ENCODE measurements around the gene ZNG1F.
A peak's percentile ranks its signal among the peaks of the same experiment; 100 is the strongest.
"Not testable (repeated sequence)": the region's sequence is repeated elsewhere in the genome, so short reads cannot be mapped to it uniquely, and the experiment has no call there.

Gene ZNG1F

GRCh38 chr9:41189217-41189616 is at the start of gene ZNG1F:
Gene ZNG1F, minus strand, starts transcription at chr9:41189317. Its CDS starts 59 bp downstream, at chr9:41189258.
- DNase-seq (ENCODE audit: low spot score): not testable (repeated sequence)

DNA sequence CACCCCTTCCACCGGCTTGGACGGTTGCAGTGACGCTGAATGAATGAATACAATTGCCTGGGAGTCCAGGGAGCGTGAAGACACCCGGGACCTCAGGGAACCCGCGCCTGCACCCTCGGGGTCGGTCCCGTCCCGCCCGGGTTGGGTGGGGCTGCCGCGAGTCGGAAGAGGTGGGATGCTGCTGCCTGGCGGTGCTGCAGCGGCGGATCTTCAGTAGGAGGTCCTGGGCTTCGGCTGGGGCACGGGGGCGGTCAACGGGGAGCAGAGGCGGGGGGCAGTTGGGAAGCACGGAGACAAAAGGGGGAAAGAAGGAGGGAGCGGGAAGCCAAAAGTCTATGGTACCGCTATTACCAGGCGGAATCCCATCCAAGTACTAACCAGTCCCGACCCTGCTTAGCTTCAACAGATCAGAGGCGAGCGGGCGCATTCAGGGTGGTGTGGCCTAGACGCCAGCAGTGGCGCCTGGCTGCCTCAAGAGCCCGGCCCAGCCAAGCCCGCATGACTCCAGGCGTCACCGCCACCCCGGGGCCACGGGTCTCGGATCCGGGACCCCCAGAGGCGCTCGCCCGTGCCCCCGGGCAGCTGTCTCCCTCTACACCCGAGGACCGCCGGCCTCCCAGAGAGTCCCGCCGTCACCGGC is 48.1 kb upstream of the ZNG1F start:
- DNase-seq (ENCODE audit: low spot score): peak; percentile 11

GRCh38 chr9:41236486-41237109 is 47.5 kb upstream of the ZNG1F start:
- DNase-seq (ENCODE audit: low spot score): not testable (repeated sequence)

DNA sequence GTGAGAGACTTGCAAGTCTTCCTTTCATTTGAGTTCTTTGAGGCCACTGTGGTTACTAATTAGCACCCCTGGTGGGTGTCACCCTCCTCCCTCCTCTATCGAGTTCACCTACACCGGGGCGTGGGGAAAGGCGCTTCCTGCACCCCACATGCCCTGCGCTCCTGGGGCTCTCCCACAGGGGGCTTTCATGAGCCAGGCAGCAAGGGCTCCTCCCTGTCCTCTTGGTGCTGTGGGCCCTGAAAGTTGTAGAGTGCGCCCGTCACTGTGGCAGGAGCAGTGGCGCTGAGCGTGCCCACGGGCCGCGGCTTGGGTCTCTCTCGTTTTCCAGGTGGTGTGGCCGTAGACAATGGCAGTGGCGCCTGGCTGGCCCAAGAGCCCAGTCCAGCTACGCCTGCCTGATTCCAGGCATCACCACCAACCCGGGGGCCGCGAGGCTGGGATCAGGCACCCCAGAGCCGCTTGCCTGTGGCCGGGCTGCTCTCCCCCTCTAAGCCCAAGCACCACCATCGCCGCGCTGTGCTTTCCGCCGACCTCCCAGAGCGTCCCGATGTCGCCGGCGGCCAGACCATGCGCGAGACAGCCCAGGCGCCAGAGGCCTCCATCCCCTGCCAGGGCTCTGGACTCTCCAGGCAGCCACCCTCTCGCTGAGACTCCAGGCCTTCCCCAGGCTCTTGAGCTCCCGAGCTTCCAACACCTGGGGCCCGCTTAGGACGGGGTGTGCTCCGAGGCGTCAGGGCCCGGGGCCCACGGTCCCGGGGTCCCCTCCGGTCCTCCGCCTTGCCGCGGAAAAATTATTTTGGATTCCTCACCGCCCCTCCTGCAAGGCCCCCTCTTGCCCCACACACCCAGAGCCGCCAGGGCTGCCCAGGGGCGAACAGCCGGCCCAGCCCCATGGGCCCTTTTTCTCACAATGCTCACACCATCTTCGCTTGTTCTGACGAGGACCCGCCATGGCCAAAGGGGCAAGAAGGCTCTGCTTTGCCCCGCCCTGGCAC is 46.0 kb upstream of the ZNG1F start:
- DNase-seq (ENCODE audit: low spot score): peak; percentile 4

GRCh38 chr9:41234221-41234620 is 45.1 kb upstream of the ZNG1F start:
- DNase-seq (ENCODE audit: low spot score): not testable (repeated sequence)

DNA sequence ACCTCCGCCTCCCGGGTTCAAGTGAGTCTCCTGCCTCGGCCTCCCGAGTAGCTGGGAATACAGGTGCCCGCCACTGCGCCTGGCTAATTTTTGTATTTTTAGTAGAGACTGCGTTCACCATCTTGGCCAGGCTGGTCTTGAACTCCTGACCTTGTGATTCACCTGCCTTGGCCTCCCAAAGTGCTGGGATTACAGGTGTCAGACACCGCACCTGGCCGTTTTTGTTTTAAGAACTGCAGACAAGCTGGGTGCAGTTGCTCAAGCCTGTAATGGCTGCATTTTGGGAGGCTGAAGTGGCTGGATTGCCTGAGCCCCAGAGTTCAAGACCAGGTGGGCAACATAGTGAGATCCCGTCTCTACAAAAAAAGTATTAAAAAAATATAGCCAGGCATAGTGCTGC is 43.2 kb upstream of the ZNG1F start:
- not testable (repeated sequence) for DNase-seq (ENCODE audit: low spot score)

- peak; percentile 21 for DNase-seq (ENCODE audit: low spot score)
Measured at GRCh38 chr9:41230418-41230817, 41.3 kb upstream of the ZNG1F start.

GRCh38 chr9:41229408-41230401 is 40.6 kb upstream of the ZNG1F start:
- DNase-seq (ENCODE audit: low spot score): peak; percentile 20

- DNase-seq (ENCODE audit: low spot score): not testable (repeated sequence)
Measured at GRCh38 chr9:41219831-41220230, 30.7 kb upstream of the ZNG1F start.

GRCh38 chr9:41188439-41188838 is 678 bp downstream of the ZNG1F start:
- DNase-seq (ENCODE audit: low spot score): not testable (repeated sequence)

- DNase-seq (ENCODE audit: low spot score): not testable (repeated sequence)
Measured at GRCh38 chr9:41174994-41175393, 14.1 kb downstream of the ZNG1F start.

GRCh38 chr9:41150116-41150515 is 39.0 kb downstream of the ZNG1F start:
- not testable (repeated sequence) for DNase-seq (ENCODE audit: low spot score)

GRCh38 chr9:41141878-41142277 is 47.2 kb downstream of the ZNG1F start:
- DNase-seq (ENCODE audit: low spot score): not testable (repeated sequence)

- DNase-seq (ENCODE audit: low spot score): not testable (repeated sequence)
Measured at GRCh38 chr9:41128581-41128980, 60.5 kb downstream of the ZNG1F start, which contains the start of gene FOXD4L6. Gene FOXD4L6, minus strand, starts transcription at chr9:41128681. Its CDS starts 298 bp downstream, at chr9:41128383.

DNA sequence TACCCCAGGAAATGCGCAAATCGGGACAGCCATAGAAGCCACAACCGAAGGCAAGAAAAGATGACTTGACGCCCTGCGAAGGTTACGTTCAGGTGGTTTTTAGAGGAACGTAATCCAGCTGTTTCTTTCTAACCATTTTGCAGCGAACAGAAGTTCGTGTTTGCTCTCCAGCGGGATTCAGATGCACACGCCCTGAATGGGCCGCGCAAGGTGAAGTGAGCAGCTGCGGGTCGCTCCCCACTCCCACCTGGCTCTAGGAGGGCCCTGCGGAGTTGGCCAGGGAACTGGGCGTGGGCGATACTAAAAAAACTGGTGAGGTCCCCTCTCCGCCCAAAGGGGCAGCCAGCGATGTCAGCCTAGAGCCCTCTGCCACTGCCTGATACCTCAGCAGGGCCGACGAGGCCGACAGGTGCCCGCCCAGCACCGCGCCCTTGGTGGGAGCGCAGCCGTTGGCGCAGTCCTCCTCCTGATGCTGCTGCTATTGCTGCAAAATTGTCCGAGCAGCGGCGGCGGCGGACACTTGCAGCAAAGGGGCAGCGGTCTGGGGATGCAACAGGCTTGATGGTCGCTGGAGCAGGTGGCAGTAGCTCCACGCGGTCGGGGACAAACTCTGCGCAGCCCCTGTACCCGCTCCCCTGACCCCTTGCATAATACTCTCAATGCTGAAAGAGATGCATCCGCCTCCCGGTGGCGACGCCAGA is 62.2 kb downstream of the ZNG1F start:
- not testable (repeated sequence) for DNase-seq (ENCODE audit: low spot score)

DNA sequence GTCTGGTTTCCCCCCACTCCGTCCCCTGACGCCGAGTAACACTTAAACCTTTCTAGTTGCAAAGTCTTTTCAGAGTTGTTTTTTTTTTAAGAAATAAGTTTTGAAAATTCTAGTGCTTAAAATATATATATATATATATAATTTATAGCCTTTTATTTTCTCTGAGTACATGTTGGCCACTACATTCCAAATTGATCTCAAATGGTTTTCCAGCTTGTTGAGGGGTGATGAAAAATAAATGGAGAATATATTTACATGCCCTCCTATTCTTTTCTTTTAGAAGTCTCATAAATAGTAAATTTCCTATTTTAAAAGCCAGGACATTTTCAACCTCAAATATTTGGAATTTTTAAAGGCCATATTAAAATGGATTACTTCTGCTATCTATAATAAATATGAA is 63.2 kb downstream of the ZNG1F start:
- DNase-seq (ENCODE audit: low spot score): not testable (repeated sequence)

GRCh38 chr9:41125109-41125658 is 63.9 kb downstream of the ZNG1F start:
- DNase-seq (ENCODE audit: low spot score): not testable (repeated sequence)

DNA sequence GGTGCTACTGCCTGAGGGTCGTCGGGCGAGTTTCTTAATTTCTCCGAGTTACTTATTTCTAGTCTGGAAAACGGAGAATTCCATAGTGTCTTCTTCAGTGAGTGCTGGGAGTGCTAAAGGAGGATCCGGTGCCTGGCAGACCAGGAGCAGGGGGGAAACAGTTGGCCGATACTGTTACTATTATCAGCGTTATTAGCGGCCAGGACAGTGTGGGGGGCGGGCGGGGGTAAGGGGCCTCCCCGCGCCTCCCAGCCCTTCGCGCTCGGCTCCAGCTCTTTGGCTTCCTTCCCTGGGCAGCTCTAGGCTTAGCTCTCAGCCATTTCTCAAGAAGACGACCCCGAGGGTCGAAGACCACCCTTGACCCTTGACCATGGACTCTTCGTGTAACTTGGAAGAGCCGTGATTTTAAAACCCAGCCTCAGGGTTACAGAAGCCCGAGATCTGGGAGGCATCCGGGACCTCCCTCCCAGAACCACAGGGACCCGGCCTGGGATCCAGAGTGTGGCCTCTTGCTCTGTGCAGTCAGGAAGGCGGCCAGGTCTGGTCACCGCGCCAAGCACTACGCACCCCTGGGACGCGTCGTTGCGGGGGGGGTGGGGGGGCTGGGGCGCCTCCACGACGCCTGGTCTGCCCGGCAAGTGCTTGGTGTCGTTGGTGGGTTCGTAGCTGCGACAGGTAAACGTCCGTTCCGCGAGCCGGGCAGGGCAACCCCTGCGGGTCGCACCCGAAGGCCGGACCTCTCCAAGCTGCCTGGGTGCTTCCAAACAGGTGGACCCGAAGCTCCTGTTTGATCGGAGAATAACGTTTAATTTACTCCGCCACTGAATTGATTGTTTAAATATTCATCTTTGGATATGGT is 64.6 kb downstream of the ZNG1F start:
- not testable (repeated sequence) for DNase-seq (ENCODE audit: low spot score)

GRCh38 chr9:41123812-41124211 is 65.3 kb downstream of the ZNG1F start:
- not testable (repeated sequence) for DNase-seq (ENCODE audit: low spot score)
